ENCODE measurements around the gene VCP. TPM values are rescaled to one million over a fixed set of nuclear protein-coding genes. Genes with fewer than 3 reads are reported as not detected.
A peak's percentile ranks its signal among the peaks of the same experiment; 100 is the strongest.

VCP gene
- total RNA-seq, 2 donors from 2014 or later = 436 to 450 TPM

GRCh38 chr9:35108461-35108860 is 36.0 kb upstream of the VCP start:
- Mint-ChIP-seq H3K4me1 (ENCODE audit: low read depth in 2 of 2) (peaks cover 37 to 48% of the 10 kb centered on the region in 2 donors), H3K36me3 (no peaks in the 10 kb centered on the region), H3K27me3 (no peaks in the 10 kb centered on the region), H3K27ac (peak overlapping the region in 1 of 2 donors; percentile 67), H3K9me3 (no peaks in the 10 kb centered on the region), H3K4me3 (no peak overlapping the region)
- DNase-seq (ENCODE audit: low spot score) = no peak
- ATAC-seq = no peak

GRCh38 chr9:35107297-35108290 is 35.2 kb upstream of the VCP start:
- H3K9me3 Mint-ChIP-seq = no peaks in the 10 kb centered on the region

GRCh38 chr9:35106343-35106730 is 33.9 kb upstream of the VCP start:
- H3K4me3 Mint-ChIP-seq = no peak overlapping the region
- peaks cover 6% of the 10 kb centered on the region for H3K36me3 Mint-ChIP-seq

More at GRCh38 chr9:35107297-35108290, 35.2 kb upstream of the VCP start:
- no peaks in the 10 kb centered on the region for H3K27me3 Mint-ChIP-seq
- H3K36me3 Mint-ChIP-seq = no peaks in the 10 kb centered on the region
- H3K4me1 Mint-ChIP-seq (ENCODE audit: low read depth in 2 of 2) = peaks cover 40 to 51% of the 10 kb centered on the region in 2 donors
- peak overlapping the region in 1 of 2 donors; percentile 67 for H3K27ac Mint-ChIP-seq
- DNase-seq (ENCODE audit: low spot score) = no peak
- no peak overlapping the region for H3K4me3 Mint-ChIP-seq
- ATAC-seq = no peak

GRCh38 chr9:35105571-35106342 is 33.3 kb upstream of the VCP start:
- Mint-ChIP-seq H3K36me3 (peaks cover 6% of the 10 kb centered on the region), H3K27me3 (no peaks in the 10 kb centered on the region)

More at GRCh38 chr9:35106343-35106730, 33.9 kb upstream of the VCP start:
- ATAC-seq (no peak), DNase-seq (ENCODE audit: low spot score) (no peak)
- no peaks in the 10 kb centered on the region for H3K9me3 Mint-ChIP-seq
- H3K27ac Mint-ChIP-seq = no peak overlapping the region
- peaks cover 40 to 51% of the 10 kb centered on the region in 2 donors for H3K4me1 Mint-ChIP-seq (ENCODE audit: low read depth in 2 of 2)
- H3K27me3 Mint-ChIP-seq = no peaks in the 10 kb centered on the region

DNA sequence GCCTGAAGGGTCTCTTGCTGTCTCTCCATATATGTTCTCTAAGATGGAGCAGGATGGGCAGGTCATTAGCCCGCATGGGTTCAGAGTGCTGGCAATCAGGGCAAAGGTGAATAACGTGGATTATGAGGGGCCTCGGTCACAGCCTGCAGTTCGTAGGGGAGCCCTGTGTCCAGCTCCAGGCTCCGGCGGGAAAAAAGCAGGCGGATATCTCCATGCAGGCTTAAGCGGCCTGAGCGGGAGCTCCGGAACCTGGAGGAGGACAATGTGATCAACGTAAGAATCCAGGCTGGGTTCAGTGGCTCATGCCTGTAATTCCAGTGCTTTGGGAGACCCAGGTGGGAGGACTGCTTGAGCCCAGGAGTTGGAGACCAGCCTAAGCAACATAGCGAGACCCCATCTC is 32.7 kb upstream of the VCP start:
- Mint-ChIP-seq H3K27ac (no peak overlapping the region), H3K36me3 (peaks cover 11% of the 10 kb centered on the region), H3K27me3 (no peaks in the 10 kb centered on the region), H3K9me3 (no peaks in the 10 kb centered on the region), H3K4me1 (ENCODE audit: low read depth in 2 of 2) (peaks cover 40 to 51% of the 10 kb centered on the region in 2 donors), H3K4me3 (no peak overlapping the region)
- no peak for ATAC-seq
- DNase-seq (ENCODE audit: low spot score) = no peak

More at GRCh38 chr9:35105571-35106342, 33.3 kb upstream of the VCP start:
- Mint-ChIP-seq H3K4me1 (ENCODE audit: low read depth in 2 of 2) (peaks cover 44 to 54% of the 10 kb centered on the region in 2 donors), H3K9me3 (no peaks in the 10 kb centered on the region), H3K4me3 (no peak overlapping the region), H3K27ac (no peak overlapping the region)
- ATAC-seq (no peak), DNase-seq (ENCODE audit: low spot score) (no peak)

- Mint-ChIP-seq H3K36me3 (peaks cover 13% of the 10 kb centered on the region), H3K4me3 (no peak overlapping the region), H3K9me3 (no peaks in the 10 kb centered on the region), H3K27me3 (no peaks in the 10 kb centered on the region), H3K27ac (peak overlapping the region in 1 of 2 donors; percentile 93), H3K4me1 (ENCODE audit: low read depth in 2 of 2) (peaks cover 34 to 46% of the 10 kb centered on the region in 2 donors)
- ATAC-seq (no peak), DNase-seq (ENCODE audit: low spot score) (no peak)
Observed at GRCh38 chr9:35104586-35104985, 32.2 kb upstream of the VCP start.

- H3K9me3 Mint-ChIP-seq = no peaks in the 10 kb centered on the region
- DNase-seq (ENCODE audit: low spot score) = no peak
- H3K4me1 Mint-ChIP-seq (ENCODE audit: low read depth in 2 of 2) = peaks cover 27 to 38% of the 10 kb centered on the region in 2 donors
- H3K27me3 Mint-ChIP-seq = no peaks in the 10 kb centered on the region
- ATAC-seq = no peak
- peak overlapping the region; percentile 79 to 93 for H3K27ac Mint-ChIP-seq
- peaks cover 13% of the 10 kb centered on the region for H3K36me3 Mint-ChIP-seq
- H3K4me3 Mint-ChIP-seq = peak overlapping the region; percentile 86
Observed at GRCh38 chr9:35103660-35104191, 31.3 kb upstream of the VCP start.

GRCh38 chr9:35102769-35103659 is 30.6 kb upstream of the VCP start, which contains the start of gene STOML2:
Gene STOML2, minus strand, starts transcription at chr9:35103131. Its CDS starts 37 bp downstream, at chr9:35103094.
- Mint-ChIP-seq H3K27ac (peak within 1 kb of the TSS; percentile 79 to 93), H3K4me1 (ENCODE audit: low read depth in 2 of 2) (peaks cover 27 to 34% of the 10 kb centered on the region in 2 donors), H3K9me3 (no peaks in the 10 kb centered on the region), H3K4me3 (peak within 1 kb of the TSS; percentile 86), H3K36me3 (peaks cover 13% of the 10 kb centered on the region), H3K27me3 (no peaks in the 10 kb centered on the region)
- DNase-seq (ENCODE audit: low spot score) (peak; percentile 94), ATAC-seq (peak; percentile 97 to 98)

- peak in 1 of 2 donors; percentile 19 for ATAC-seq
- Mint-ChIP-seq H3K9me3 (no peaks in the 10 kb centered on the region), H3K36me3 (peaks cover 13% of the 10 kb centered on the region), H3K27ac (peak overlapping the region; percentile 79 to 93), H3K27me3 (no peaks in the 10 kb centered on the region), H3K4me1 (ENCODE audit: low read depth in 2 of 2) (peaks cover 27 to 38% of the 10 kb centered on the region in 2 donors), H3K4me3 (peak overlapping the region; percentile 86)
- no peak for DNase-seq (ENCODE audit: low spot score)
Observed at GRCh38 chr9:35102465-35102768, 30.0 kb upstream of the VCP start.

- Mint-ChIP-seq H3K9me3 (no peaks in the 10 kb centered on the region), H3K27me3 (no peaks in the 10 kb centered on the region), H3K27ac (peak overlapping the region in 1 of 2 donors; percentile 66), H3K4me1 (ENCODE audit: low read depth in 2 of 2) (peaks cover 27 to 39% of the 10 kb centered on the region in 2 donors), H3K36me3 (peaks cover 13% of the 10 kb centered on the region), H3K4me3 (peak overlapping the region; percentile 30)
- ATAC-seq (no peak), DNase-seq (ENCODE audit: low spot score) (no peak)
Observed at GRCh38 chr9:35097573-35097972, 25.1 kb upstream of the VCP start.

DNA sequence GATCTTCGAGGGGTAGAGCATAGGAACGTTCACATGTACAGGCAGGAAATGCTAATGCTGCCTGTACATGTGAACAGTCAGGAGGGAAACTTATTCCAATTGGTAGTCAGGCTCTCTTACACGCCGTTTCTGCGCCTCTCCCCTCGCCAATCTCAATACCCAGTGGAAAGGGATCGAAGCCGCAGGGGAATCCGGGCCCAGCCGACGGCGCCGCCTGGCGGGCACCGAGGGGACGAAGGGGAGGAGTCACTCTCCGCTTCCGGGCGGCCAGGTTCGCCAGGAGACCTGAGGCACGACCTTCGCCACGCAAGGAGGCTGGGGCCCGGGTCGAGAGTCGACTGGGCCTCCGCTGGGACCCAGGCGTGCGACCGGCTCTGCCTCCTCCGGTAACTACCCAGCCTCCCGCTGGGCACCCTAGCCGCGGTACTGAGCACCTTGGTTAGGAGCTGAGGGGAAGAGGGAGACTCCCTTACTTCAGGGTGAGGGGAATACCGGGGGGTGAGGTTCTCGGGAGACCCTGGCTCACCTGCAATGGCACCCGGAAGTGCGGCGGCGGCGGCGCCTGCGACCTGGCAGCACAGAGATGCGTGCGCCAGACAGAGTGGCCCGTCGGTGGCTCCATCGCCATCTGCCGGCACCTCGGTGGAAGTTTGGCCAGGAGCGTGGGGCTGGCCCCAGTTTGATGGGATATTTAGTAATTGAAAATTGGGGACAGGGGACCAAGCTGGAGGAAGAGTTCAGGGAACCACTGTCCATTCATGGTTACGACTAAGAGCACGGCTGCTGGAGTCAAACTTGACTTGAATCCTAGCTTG is 23.8 kb upstream of the VCP start, which contains the start of gene PIGO:
PIGO (minus strand) TSS at position 557 of the 815 bp plus-strand sequence. CDS start 1,026 bp downstream, outside the sequence.
- Mint-ChIP-seq H3K36me3 (peaks cover 7% of the 10 kb centered on the region), H3K27ac (peak within 1 kb of the TSS; percentile 87 to 90), H3K4me1 (ENCODE audit: low read depth in 2 of 2) (peaks cover 17 to 26% of the 10 kb centered on the region in 2 donors), H3K9me3 (no peaks in the 10 kb centered on the region), H3K4me3 (peak within 1 kb of the TSS; percentile 75), H3K27me3 (no peaks in the 10 kb centered on the region)
- ATAC-seq = peak; percentile 93 to 95
- DNase-seq (ENCODE audit: low spot score) = peak; percentile 89

DNA sequence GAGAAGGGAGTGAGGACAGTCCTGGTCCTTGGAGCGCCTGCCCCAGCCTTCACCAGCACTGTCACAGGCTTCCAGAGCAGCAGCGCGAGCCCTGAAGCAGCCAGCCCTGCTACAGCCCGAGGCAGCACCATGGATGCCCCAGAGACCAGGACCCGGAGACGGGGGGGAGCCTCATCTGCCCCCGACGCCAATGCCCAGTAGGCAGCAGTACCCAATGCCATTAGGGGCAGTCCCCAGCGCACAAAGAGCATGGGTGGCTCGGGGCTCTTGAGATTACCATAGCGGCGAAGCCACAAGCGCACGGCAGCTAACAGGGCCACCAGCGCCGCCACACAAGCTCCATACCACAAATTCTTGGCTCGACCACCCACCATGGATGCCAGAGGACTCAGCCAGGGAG is 19.1 kb upstream of the VCP start:
- Mint-ChIP-seq H3K9me3 (no peaks in the 10 kb centered on the region), H3K27ac (no peak overlapping the region), H3K27me3 (no peaks in the 10 kb centered on the region), H3K36me3 (peaks cover 19% of the 10 kb centered on the region), H3K4me3 (no peak overlapping the region), H3K4me1 (ENCODE audit: low read depth in 2 of 2) (peaks cover 11 to 18% of the 10 kb centered on the region in 2 donors)
- no peak for DNase-seq (ENCODE audit: low spot score)
- ATAC-seq = no peak
